Cerebellar cortex (tissue), 1 donor: ENCODE measurements around the gene C7orf33.

ENCODE experiments used
- DNase-seq: peaks from one replicate; pipeline ENCODE4 v3.0.0-alpha.2; 2015; ENCODE audit warnings: low spot score

C7orf33 gene

DNA sequence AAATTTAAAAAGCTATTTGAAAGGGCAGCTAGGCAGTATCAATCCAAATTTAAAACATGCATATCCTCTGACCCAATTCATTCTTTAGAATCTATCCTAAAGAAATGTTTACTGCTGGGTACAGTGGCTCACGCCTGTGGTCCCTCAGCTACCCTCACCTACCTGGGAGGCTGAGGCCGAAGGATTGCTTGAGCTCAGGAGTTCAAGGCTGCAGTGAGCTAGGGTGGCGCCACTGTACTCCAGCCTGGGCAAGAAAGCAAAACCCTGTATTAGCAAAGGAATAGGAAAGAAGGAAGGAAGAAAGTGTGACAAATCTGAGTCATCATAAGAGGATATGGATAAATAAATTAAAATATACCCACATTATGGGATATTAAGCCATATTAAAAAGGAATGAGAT lies 36.3 kb downstream of the C7orf33 start:
- DNase-seq = no peak

DNA sequence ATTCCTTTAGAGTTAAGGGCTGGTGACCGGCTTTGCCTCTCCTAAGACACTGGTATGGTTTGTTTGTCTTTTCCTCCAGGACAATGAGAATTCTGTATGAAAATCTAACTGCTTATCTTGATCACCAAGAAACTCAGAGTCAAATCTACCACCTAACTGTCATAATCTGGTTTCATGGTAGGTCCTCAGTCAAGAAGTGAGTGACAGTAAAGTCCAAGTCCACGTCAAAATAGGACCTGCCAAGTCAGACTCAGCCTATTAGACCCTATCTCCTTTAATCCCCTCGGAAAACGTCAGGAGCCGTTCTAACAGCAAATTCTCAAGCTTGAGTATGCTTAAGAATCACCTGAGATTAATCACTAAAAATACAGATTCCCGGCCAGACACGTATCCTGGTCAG lies 37.4 kb downstream of the C7orf33 start:
- DNase-seq = no peak

DNA sequence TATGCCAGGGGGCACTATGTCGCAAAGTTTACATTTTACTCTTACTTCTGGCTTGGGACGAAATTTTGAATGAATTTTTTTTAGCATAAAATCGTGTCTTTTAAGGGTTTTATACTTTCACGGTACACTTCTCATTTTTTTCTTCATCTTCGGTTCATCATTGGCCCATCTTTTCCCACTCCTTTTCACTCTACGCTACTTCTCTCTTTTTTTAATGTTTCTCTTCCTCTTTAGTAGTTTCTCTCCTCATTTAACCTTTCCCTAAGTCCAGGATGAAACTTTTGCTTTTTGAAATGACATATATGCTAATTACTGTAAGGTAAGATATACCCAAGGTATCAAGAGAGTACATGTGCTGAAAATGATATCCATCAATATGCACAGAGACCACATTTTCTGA lies 39.5 kb downstream of the C7orf33 start:
- DNase-seq = no peak

DNA sequence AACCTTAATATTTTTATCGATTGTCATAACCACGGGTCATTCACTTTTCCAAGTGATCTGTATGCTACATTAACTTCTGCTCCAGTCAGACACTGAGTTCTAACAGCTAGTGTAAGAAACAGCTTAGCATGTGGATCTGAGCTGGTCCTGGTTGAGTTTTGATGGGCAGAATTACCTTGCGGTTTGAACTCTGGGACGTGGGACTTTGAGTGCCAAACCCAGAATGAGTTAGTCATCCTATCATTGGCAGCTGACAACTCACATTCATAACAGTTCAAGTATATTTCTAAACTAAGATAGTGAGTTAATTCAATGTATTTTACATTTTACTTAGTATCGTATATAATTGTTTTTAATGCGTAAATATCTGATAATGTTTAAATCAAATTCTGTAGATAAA lies 43.2 kb downstream of the C7orf33 start:
- DNase-seq = no peak

DNA sequence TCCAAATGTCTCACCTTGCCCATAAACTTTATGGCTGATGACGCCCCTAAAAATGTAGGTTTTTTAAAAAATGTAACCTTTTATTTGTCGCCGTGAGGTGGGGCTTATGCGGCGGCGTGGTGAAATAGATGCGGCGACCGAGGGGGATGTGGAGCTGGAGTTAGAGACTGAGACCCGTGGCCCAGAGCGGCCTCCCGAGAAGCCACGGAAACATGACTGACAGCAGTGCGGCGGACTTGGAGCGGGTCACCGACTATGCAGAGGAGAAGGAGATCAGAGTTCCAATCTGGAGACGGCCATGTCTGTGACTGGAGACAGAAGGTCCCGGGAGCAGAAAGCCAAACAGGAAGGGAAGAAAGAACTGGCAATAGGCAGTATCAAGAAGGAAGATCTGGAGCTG lies 46.5 kb downstream of the C7orf33 start:
- no peak for DNase-seq

DNA sequence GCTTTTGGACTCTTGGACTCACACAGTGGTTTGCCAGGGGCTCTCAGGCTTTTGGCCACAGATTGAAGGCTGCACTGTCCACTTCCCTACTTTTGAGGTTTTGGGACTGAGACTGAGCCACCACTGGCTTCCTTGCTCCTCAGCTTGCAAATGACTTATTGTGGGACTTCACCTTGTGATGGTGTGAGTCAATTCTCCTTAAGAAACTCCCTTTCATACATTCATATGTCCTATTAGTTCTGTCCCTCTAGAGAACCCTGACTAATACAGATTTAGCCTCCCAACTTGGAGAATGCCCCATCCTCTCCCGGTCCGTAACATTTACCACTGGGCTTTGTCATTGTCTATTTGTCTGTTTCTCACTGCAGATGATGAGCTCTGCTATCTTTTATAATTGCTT lies 55.3 kb downstream of the C7orf33 start:
- no peak for DNase-seq

DNA sequence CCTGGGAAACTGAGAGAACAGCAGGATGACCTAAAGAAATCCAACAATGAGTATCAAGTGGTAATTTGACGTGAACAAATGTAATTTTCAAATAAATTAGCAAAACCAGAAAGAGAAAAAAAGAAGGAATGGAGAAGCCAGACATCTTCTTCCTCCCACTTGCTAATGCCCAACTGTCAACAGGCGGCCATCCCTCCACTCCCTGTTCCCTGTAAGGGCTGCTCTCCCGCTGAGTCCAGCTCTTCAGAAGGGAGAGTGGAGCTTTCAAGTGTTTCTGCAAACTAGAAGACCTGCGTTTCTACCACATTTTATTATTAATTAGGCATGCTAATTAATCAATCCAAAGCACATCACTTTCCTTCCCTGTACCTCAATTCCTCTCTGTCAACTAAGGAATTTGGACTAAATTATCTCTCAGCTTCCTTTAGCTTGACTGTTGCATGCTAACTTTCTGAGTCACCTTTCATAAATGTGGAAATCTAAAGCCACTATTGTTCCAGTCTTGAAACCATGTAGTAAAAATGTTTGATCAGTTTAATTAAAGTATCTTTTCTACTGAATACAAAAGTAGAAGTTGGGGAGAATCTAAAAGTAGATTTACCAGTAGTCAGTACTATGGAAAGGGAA lies 59.8 kb downstream of the C7orf33 start:
- no peak for DNase-seq

DNA sequence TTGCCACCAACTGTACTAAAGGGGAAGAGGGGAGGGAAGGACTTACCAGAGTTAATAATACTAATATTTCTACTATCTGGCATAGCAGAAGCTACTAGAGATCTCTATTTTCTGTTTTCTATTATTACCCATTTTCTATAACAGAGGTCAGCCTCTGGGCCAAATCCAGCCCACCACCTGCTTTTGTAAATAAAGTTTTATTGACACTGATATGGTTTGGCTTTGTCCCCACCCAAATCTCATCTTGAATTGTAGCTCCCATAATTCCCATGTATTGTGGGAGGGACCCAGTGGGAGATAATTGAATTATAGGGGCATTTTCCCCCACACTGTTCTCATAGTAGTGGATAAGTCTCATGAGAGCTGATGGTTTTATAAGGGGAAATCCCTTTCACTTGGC lies 62.2 kb downstream of the C7orf33 start:
- DNase-seq = no peak

DNA sequence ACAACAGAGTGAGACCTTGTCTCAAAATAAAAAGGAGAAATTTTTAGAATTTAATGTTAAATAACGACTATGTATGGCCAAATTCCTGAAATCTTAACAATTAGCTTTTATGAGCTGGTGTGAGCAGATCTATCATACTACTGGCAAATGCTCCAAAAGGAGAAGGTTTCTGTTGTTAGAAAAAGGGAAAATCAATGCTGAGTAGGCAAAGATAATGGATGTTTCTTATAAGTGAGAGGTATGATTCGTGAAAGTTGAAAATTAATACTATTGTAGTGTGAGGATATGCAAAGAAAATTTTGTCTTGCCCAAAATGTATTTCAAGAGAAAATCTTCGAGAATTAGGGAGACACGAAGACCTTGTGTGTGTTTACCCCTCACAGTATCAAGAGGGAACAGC lies 67.4 kb downstream of the C7orf33 start:
- no peak for DNase-seq

DNA sequence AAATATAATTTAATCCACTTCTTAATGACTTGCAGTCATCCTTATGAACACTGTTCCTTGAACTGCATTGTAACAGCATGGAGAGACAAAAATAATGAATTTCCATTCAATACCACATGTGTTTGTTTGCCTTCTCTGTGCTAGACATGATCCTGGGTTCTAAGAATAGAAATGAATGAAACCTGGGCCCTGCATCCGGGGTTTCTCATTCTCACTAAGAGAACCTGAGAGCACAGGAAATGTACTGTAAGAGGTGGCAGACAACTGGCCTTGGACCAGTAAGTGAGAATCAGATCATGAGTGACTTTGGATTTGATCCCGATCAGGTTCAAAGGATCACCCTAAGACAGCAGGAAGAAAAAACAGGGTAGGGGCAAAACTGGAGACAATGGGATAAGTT lies 70.9 kb downstream of the C7orf33 start:
- DNase-seq = no peak

DNA sequence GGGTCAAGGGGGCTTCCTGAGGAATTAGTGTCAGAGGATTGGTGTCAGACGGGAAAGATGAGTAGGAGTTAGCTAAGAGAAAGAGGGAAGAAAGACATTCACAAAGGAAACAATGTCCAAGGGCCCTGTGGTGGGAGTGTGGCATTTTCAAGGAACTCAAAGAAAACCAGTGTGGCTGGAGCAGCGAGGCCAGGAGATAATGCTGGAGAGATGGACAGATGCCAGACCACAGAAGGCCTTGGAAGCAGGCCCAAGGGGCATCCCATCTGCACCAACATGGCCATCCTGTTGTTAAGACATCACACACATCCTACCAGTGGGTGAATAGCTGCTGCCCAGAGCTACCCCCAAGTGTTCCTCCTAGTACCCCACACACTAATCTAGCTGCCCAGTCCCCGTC lies 72.1 kb downstream of the C7orf33 start:
- DNase-seq = no peak

DNA sequence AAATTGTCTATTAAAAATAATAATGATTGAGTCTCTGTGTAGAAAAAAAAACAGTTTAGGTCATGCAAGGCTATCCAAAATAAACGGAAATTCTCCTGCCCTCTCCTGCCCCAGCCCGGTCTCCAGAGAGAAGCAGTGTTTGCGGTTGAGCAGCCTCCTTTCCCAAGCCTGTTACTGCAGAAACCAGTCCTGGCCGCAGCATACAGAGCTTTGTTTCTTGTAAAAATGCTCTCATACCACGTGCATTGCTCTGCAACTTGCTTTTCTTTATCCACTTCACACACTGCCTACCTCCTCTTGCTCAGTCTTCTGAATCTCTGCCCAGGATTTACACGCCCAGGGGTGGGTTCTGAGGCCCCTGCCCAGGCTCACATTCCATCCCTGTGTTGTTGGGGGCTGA lies 73.8 kb downstream of the C7orf33 start:
- DNase-seq = peak; percentile 2

DNA sequence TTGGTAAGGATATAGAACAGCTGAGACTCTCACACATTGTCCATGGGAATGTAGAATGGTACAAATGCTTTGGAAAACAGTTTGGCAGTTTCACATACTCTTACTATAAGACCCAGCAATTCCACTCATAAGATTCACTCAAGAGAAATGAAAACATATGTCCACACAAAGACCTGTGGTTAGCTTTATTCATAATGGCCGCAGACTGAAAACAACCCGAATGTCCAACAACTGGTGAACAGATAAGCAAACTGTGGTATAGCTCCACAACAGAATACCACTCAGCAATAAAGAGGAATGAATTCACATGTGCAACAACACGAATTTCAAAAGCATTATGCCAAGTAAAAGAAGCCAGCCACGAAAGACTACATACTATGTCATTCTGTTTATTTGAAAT lies 74.7 kb downstream of the C7orf33 start:
- DNase-seq = no peak
